ENCODE results near the gene GPR160.

Gene GPR160, protein sequence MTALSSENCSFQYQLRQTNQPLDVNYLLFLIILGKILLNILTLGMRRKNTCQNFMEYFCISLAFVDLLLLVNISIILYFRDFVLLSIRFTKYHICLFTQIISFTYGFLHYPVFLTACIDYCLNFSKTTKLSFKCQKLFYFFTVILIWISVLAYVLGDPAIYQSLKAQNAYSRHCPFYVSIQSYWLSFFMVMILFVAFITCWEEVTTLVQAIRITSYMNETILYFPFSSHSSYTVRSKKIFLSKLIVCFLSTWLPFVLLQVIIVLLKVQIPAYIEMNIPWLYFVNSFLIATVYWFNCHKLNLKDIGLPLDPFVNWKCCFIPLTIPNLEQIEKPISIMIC

GRCh38 chr3:170037463-170038433 is at the start of gene GPR160:
Gene GPR160 (plus strand): TSS chr3:170037995. CDS start chr3:170083973, 45,978 bp downstream.
- Histone ChIP-seq H3K27ac (no peak within 1 kb of the TSS), H3K27me3 (peaks cover 0 to 48% of the 10 kb centered on the region in 2 donors), H3K9me3 (no peaks in the 10 kb centered on the region), H3K36me3 (no peaks in the 10 kb centered on the region), H3K4me1 (peaks cover 0 to 27% (median 17%) of the 10 kb centered on the region in 4 donors), H3K4me3 (peak within 1 kb of the TSS; percentile 47 to 55)
- TF ChIP-seq, protein P1, sequence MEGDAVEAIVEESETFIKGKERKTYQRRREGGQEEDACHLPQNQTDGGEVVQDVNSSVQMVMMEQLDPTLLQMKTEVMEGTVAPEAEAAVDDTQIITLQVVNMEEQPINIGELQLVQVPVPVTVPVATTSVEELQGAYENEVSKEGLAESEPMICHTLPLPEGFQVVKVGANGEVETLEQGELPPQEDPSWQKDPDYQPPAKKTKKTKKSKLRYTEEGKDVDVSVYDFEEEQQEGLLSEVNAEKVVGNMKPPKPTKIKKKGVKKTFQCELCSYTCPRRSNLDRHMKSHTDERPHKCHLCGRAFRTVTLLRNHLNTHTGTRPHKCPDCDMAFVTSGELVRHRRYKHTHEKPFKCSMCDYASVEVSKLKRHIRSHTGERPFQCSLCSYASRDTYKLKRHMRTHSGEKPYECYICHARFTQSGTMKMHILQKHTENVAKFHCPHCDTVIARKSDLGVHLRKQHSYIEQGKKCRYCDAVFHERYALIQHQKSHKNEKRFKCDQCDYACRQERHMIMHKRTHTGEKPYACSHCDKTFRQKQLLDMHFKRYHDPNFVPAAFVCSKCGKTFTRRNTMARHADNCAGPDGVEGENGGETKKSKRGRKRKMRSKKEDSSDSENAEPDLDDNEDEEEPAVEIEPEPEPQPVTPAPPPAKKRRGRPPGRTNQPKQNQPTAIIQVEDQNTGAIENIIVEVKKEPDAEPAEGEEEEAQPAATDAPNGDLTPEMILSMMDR (IDR thresholded peaks at IDR 0.05) = peak; percentile 35 to 42
- intact Hi-C loops (cut with DNase I; ENCODE audit: low total_unique reads) = no loop called here
- peak; percentile 45 to 70 for DNase-seq

DNA sequence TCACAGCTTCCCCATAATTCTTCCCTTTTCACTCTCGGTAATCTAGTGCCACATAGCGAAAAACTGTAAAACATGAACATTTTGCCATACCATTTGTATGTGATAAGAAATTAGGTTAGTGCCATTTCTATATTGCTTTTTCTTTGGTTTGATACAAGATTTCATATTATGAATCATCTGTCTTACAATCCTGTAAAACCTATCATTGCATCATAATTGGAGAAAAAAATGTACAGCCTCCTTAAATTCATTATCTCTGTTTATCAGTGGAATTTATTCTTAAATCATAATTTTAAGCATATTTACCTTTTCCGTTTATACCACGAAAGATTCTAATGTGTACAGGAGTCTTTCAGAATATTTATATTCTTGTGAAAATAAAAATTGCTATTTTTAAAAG is 47.4 kb upstream of the GPR160 start:
- H3K4me3 ChIP-seq = no peak overlapping the region
- peaks cover 61 to 81% (median 68%) of the 10 kb centered on the region in 3 donors for H3K36me3 ChIP-seq
- intact Hi-C loops (cut with DNase I; ENCODE audit: low total_unique reads) = no loop called here
- H3K4me1 ChIP-seq = no peaks in the 10 kb centered on the region
- no peak overlapping the region for H3K27ac ChIP-seq
- no peak for DNase-seq
- no peaks in the 10 kb centered on the region for H3K27me3 ChIP-seq
- no peaks in the 10 kb centered on the region for H3K9me3 ChIP-seq
- TF ChIP-seq, protein P1 (IDR thresholded peaks at IDR 0.05) = no peak

DNA sequence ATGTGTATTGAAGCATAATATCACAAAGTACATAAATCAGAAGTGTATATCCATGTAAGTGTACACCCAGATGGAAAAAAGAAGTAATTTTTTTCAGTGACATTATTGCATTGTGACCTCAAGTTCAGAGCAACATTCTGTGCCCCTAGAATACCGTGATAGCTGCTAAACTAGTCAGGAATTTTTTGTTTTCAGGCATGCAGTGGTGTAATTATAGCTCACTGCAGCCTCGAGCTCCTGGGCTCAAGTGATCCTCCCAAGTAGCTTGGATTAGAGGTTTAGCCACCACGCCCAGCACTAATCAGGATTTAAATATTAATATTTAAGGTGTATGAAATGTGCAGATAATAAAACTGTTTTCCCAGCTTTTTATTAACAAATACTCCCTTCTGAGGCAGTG is 45.6 kb upstream of the GPR160 start:
- Histone ChIP-seq H3K27ac (no peak overlapping the region), H3K9me3 (no peaks in the 10 kb centered on the region), H3K27me3 (no peaks in the 10 kb centered on the region), H3K4me1 (no peaks in the 10 kb centered on the region), H3K4me3 (no peak overlapping the region), H3K36me3 (peaks cover 52 to 82% (median 66%) of the 10 kb centered on the region in 3 donors)
- TF ChIP-seq, protein P1 (IDR thresholded peaks at IDR 0.05) = no peak
- DNase-seq = no peak
- intact Hi-C loops (cut with DNase I; ENCODE audit: low total_unique reads) = no loop called here

DNA sequence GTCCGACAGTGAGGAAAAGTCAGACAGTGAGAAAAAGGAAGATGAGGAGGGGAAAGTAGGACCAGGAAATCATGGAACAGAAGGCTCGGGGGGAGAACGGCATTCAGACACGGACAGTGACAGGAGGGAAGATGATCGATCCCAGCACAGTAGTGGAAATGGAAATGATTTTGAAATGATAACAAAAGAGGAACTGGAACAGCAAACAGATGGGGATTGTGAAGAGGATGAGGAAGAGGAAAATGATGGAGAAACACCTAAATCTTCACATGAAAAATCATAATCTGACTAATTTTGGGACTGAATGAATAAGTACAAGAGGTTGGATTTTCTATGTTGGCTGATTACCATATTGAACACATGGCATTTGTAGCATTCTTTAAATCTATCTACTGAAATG is 45.0 kb upstream of the GPR160 start:
- intact Hi-C loops (cut with DNase I; ENCODE audit: low total_unique reads) = no loop called here
- TF ChIP-seq, protein P1 (IDR thresholded peaks at IDR 0.05) = no peak
- Histone ChIP-seq H3K9me3 (no peaks in the 10 kb centered on the region), H3K4me1 (no peaks in the 10 kb centered on the region), H3K27ac (no peak overlapping the region), H3K27me3 (no peaks in the 10 kb centered on the region), H3K36me3 (peaks cover 48 to 75% (median 62%) of the 10 kb centered on the region in 3 donors), H3K4me3 (no peak overlapping the region)
- DNase-seq = no peak

GRCh38 chr3:169993761-169994160 is 44.0 kb upstream of the GPR160 start:
- Histone ChIP-seq H3K36me3 (peaks cover 47 to 68% (median 57%) of the 10 kb centered on the region in 3 donors), H3K4me1 (no peaks in the 10 kb centered on the region), H3K27ac (no peak overlapping the region), H3K27me3 (no peaks in the 10 kb centered on the region), H3K9me3 (no peaks in the 10 kb centered on the region), H3K4me3 (no peak overlapping the region)
- TF ChIP-seq, protein P1 (IDR thresholded peaks at IDR 0.05) = no peak
- intact Hi-C loops (cut with DNase I; ENCODE audit: low total_unique reads) = no loop called here
- no peak for DNase-seq

All from tibial artery (tissue), 4 donors.